ENCODE data around the gene AKIRIN2. TPM values are rescaled to one million over a fixed set of nuclear protein-coding genes. Genes with fewer than 3 reads are reported as not detected.

AKIRIN2 gene
- total and polyA plus RNA-seq, 2 of the 13 experiments (the other 11 are each of a cell fraction or from before 2014, with no cell fraction given), result 15.6 to 23.4 TPM

GRCh38 chr6:87701676-87702588 lies at the start of gene AKIRIN2 (continued):
- TF ChIP-seq ZKSCAN8 (CRISPR knock-in tag; IDR thresholded peaks at IDR 0.05; ENCODE audit: borderline replicate concordance) (peak; percentile 15; the same call in 1 of the 2 replicates), FIP1L1 (IDR thresholded peaks at IDR 0.05; ENCODE audit: borderline replicate concordance, insufficient read depth, low read depth, low read length) (peak; percentile 66; the same call in 1 of the 2 replicates), KDM2A (CRISPR knock-in tag; IDR thresholded peaks at IDR 0.05; ENCODE audit: borderline replicate concordance, low read depth) (peak; percentile 56; the same call in 1 of the 2 replicates), TBX3 (IDR thresholded peaks at IDR 0.05; ENCODE audit: borderline replicate concordance) (peak; percentile 34; the same call in 1 of the 2 replicates), PHF21A (CRISPR knock-in tag; IDR thresholded peaks at IDR 0.05) (no peak), HMG20B (CRISPR knock-in tag; conservative IDR thresholded peaks at IDR 0.05) (no peak), ZNF251 (CRISPR knock-in tag; IDR thresholded peaks at IDR 0.05) (no peak), KLF15 (CRISPR knock-in tag; IDR thresholded peaks at IDR 0.05; ENCODE audit: borderline replicate concordance) (0 out of 2 replicates have a peak, but pooled peaks have one; percentile 24), ZNF431 (CRISPR knock-in tag; IDR thresholded peaks at IDR 0.05; ENCODE audit: borderline replicate concordance, low read depth) (0 out of 2 replicates have a peak, but pooled peaks have one; percentile 26), ZNF280D (CRISPR knock-in tag; IDR thresholded peaks at IDR 0.05) (peak; percentile 69; the same call in 1 of the 2 replicates), ZGPAT (CRISPR knock-in tag; IDR thresholded peaks at IDR 0.05) (peak; percentile 81; the same call in 1 of the 2 replicates), HOXA3 (CRISPR knock-in tag; IDR thresholded peaks at IDR 0.05) (peak; percentile 87), ZSCAN31 (CRISPR knock-in tag; IDR thresholded peaks at IDR 0.05; ENCODE audit: low read depth) (peak; percentile 63; the same call in 1 of the 2 replicates), CEBPG (CRISPR knock-in tag; IDR thresholded peaks at IDR 0.05) (no peak), ZNF18 (CRISPR knock-in tag; IDR thresholded peaks at IDR 0.05; ENCODE audit: insufficient replicate concordance) (peak; percentile 49), GATA4 (IDR thresholded peaks at IDR 0.05; ENCODE audit: borderline replicate concordance, low read depth) (peak; percentile 54), SIN3A (IDR thresholded peaks at IDR 0.05; ENCODE audit: borderline replicate concordance, low read depth, low read length) (peak; percentile 56; the same call in 1 of the 2 replicates), TFDP1 (CRISPR knock-in tag; IDR thresholded peaks at IDR 0.05; ENCODE audit: borderline replicate concordance) (peak; percentile 80; the same call in 1 of the 2 replicates), IKZF1 (IDR thresholded peaks at IDR 0.05) (no peak), ZNF225 (CRISPR knock-in tag; IDR thresholded peaks at IDR 0.05) (peak; percentile 77), ZMYM2 (CRISPR knock-in tag; IDR thresholded peaks at IDR 0.05) (0 out of 2 replicates have a peak, but pooled peaks have one; percentile 22)
